Right renal pelvis (tissue), 4 donors: Measurements from ENCODE around the gene CBFA2T3. TPM values are rescaled to one million over a fixed set of nuclear protein-coding genes. Genes with fewer than 3 reads are reported as not detected.
"Not testable (repeated sequence)": the region's sequence is repeated elsewhere in the genome, so short reads cannot be mapped to it uniquely, and the experiment has no call there.

Experiments used
- DNase-seq, 4 donors: peaks; one replicate each; pipeline ENCODE4 v3.0.0-alpha.2; 2013; ENCODE audit warnings: low read depth in 4 of 4, low spot score in 3 of 4, missing footprints in 1 of 4
- polyA plus RNA-seq, 4 donors: library from polyadenylated mRNA; unstranded; fragments of 120-200 nt; gene quantifications; one replicate each; pipeline ENCODE4 v1.2.1, GENCODE V29; 2013; ENCODE audit not compliant: insufficient read length in 4 of 4

CBFA2T3 gene
- polyA plus RNA-seq, 4 donors, result 2.4 to 3.3 (median 2.8) TPM

- DNase-seq, result no peak
These were observed 50.0 kb downstream of the CBFA2T3 start for GRCh38 chr16:88927010-88927409.

GRCh38 chr16:88926374-88926990 lies 50.5 kb downstream of the CBFA2T3 start:
- DNase-seq, result no peak

- no peak for DNase-seq
These were observed 51.5 kb downstream of the CBFA2T3 start for GRCh38 chr16:88925540-88925887.

- no peak for DNase-seq
These were observed 52.0 kb downstream of the CBFA2T3 start for GRCh38 chr16:88924834-88925539.

- no peak for DNase-seq
These were observed 52.8 kb downstream of the CBFA2T3 start for GRCh38 chr16:88923926-88924833.

GRCh38 chr16:88923450-88923849 lies 53.6 kb downstream of the CBFA2T3 start:
- no peak for DNase-seq

GRCh38 chr16:88922826-88923410 lies 54.1 kb downstream of the CBFA2T3 start:
- DNase-seq, result no peak

- no peak for DNase-seq
These were observed 54.7 kb downstream of the CBFA2T3 start for GRCh38 chr16:88922114-88922825.

- DNase-seq, result no peak
These were observed 55.4 kb downstream of the CBFA2T3 start for GRCh38 chr16:88921591-88921990.

GRCh38 chr16:88920618-88921590 lies 56.1 kb downstream of the CBFA2T3 start:
- DNase-seq, result no peak

GRCh38 chr16:88919936-88920335 lies 57.1 kb downstream of the CBFA2T3 start:
- no peak for DNase-seq

GRCh38 chr16:88918896-88919295 lies 58.1 kb downstream of the CBFA2T3 start:
- DNase-seq, result not testable (repeated sequence)

- no peak for DNase-seq
These were observed 58.9 kb downstream of the CBFA2T3 start for GRCh38 chr16:88917915-88918627.

GRCh38 chr16:88917146-88917914 lies 59.7 kb downstream of the CBFA2T3 start:
- peak in 2 of 4 donors; percentile 37 to 57 for DNase-seq

- DNase-seq, result no peak
These were observed 61.2 kb downstream of the CBFA2T3 start for GRCh38 chr16:88915639-88916327.

- no peak for DNase-seq
These were observed 62.1 kb downstream of the CBFA2T3 start for GRCh38 chr16:88914750-88915368.

- DNase-seq, result no peak
These were observed 63.1 kb downstream of the CBFA2T3 start for GRCh38 chr16:88913870-88914269.
